SIG-M5 (cell line): Measurements from ENCODE around the gene EFHC1.

Experiments
- DNase-seq: peaks from one replicate; lab custom pipeline; 2025; lab: John Stamatoyannopoulos, UW

Gene EFHC1

DNA sequence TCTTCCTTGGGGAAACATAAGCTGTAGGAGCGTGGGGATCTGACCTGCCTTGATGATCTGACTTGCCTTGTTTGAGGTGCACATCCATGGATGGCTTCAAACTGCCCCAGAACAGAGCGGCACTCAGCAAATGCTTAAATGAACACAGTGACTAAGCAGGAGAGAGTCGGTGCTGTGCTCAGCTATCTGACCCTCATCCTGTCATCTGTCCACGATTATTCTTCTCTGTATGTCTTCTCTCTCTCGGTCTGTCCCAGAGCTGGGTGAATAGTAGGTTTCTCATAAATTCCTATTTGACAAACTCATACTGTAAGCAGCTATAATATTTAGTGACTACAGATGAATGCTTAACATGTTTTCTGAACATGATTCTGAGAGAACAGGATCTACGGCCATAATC is 119.5 kb downstream of the EFHC1 start:
- no peak for DNase-seq

GRCh38 chr6:52540286-52540902 is 120.3 kb downstream of the EFHC1 start:
- DNase-seq, result no peak

GRCh38 chr6:52541135-52541534 is 121.0 kb downstream of the EFHC1 start:
- no peak for DNase-seq

DNA sequence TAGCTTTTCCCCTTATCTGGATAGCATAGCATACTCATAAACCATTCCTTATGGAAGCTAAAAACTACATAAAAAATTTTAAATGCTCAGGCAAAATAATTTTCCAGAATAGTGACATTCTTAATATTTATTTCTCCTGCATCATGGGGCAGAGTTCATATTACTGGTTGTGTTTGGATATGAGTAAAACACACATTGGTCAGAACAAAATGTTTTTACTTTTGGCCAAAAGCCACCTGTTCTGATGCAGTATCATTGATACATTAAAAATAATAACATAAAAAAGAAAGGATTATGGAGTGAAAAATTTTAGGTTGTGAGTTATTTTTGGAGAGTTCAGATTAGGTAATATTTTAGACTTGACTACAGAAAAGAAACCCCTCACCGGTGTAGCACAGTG is 123.1 kb downstream of the EFHC1 start:
- DNase-seq, result no peak

- no peak for DNase-seq
Observed at GRCh38 chr6:52543729-52544601, 123.8 kb downstream of the EFHC1 start.

DNA sequence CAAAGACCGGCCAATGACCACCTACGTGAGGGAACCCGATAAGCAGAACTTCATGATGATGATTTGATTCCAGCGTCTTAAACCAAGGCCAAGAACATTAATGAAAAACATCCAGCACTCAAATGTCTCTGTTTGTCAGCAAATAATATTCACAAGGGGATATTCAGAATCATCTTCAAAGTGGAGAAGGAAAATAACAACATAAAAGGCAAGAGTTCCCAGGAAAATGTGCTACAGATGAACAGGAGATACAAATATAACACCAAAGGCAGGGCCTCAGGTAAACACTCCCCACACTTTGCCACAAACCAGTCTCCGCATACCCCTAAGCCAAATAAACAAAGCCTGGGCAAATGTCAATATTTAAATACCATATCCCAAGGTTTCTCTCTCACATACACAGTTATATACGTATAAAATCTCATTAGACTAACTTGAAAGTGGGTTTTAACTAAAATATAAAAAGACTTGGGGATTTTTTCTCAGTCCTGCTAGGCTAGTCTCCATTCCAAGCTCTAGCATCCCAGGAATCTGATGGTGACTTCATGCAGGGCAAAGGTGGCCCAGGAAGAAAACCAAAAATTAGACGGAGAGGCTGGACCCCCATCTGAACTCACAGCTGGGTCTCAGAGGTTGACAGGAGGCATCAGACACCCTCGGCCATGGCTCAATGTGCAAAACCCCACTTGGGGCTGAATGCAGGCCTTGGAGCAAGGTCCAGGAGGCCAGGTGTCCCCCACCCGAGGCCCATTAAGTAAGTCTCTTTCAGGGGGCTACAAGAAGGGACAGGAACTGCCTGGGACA is 124.7 kb downstream of the EFHC1 start:
- DNase-seq, result no peak

- no peak for DNase-seq
Observed at GRCh38 chr6:52545406-52546119, 125.4 kb downstream of the EFHC1 start.

- DNase-seq, result no peak
Observed at GRCh38 chr6:52546192-52546591, 126.0 kb downstream of the EFHC1 start.

DNA sequence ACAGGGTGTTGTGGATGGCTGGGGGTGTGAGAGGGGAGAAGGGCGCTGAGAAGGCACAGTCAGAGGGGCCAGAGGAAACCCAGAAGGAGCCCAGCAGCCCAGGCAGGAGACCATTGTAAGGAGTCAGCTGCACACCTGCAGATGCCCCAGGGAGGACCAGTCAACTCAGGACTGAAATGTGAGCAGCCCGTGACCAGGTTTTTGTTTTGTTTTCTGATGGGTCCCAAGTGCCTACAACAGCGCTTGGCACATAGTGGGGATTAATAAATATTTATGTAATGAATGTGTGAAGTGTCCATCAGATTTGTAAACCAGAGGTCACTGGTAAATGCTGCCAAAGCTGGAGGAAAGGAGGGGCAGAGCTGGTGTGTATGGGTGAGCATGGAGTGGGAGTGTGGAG is 126.5 kb downstream of the EFHC1 start:
- no peak for DNase-seq

GRCh38 chr6:52547647-52548352 is 127.7 kb downstream of the EFHC1 start:
- no peak for DNase-seq

DNA sequence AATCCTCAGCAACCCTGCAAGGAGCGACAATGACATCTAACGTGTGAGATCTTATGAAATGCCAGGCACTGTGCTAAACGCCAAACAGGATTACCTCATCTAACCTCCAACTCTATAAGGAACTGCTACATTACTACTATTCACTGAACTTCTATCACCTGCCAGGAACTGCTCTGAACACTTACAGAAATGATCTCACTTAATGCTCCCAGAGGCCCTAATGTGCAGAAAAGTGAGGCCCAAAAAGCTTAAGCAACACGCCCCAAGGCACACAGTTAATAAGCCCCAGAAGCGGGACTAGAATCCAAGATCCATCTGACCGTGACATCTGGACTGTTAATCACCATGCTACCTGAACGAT is 128.2 kb downstream of the EFHC1 start:
- no peak for DNase-seq

GRCh38 chr6:52548999-52549398 is 128.9 kb downstream of the EFHC1 start:
- DNase-seq, result no peak

DNA sequence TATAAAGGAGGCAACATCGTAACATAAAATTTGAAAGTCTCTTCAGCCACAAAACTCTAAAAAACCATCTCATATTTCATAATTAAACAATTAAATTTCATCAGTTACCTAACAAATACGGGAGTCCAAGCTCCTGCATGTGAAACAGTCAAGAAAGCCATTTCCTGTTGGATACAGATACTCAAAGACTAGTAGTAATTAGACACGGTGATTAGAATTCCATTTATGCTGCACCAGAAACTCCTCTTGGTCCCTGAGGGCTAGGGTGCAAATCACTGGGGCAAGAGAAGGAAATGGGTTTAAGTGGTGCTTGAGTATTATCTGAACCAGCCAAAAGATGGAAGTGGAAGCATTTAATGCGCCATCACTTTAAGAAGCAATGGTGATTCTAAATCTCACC is 129.3 kb downstream of the EFHC1 start:
- no peak for DNase-seq

GRCh38 chr6:52550014-52550575 is 130.0 kb downstream of the EFHC1 start:
- no peak for DNase-seq

GRCh38 chr6:52550870-52551269 is 130.7 kb downstream of the EFHC1 start:
- DNase-seq, result no peak

DNA sequence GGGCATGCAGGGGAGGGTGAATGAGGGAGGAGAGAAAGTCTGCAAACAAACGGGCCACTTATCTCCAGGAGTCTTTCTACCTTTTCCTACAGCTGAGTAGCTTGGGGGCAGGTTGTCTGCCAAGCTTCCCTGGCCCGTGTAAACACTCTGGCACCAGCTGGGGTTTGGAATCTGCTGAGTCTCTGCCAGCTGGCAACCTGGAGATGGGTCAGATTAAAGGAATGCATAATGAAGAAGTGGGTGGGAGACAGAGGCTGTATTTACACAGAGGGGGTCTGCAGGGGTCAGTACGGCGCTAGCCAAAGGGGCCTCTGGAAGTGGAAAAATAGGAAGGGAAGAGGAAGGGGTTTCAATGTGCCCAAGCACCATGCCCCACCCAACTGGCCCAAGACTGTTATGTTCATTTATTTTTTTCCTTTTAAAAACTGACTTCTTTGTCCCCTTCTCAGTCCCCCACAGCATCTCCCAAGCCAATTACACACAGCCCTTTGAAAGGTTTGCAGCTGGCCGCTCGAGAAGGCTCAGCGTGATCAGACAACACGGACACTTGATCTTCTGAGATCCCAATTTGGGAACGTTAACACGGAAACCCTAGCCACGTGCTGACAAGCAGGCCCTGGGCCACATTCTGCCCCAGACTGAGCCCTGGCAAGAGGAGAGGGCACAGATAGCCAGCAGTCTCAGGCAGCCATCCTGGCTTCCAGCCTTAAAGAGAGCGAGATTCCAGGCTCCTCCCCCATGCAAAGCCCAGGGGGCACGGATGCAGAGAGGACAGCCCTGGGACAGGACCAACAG is 131.5 kb downstream of the EFHC1 start:
- DNase-seq, result no peak

- DNase-seq, result no peak
Observed at GRCh38 chr6:52552278-52552643, 132.1 kb downstream of the EFHC1 start.

DNA sequence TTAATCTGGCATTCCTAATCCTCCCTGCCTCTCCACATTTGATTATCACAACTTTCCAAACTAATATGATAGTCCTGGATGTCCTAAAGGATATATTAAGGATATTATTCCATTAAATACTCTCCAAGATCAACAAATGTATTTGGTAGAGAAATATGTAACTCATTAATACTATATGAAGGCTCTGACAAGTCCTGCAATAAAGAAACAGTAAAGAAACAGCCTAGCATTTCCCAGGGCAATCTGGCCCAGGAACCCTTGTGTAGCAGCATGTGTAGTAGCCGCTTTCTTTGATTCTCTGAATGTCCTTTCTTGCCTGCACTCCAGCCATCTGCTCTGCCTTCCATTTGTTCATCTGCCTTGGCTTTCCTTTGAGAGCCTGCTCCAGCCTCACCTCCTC is 133.0 kb downstream of the EFHC1 start:
- no peak for DNase-seq

DNA sequence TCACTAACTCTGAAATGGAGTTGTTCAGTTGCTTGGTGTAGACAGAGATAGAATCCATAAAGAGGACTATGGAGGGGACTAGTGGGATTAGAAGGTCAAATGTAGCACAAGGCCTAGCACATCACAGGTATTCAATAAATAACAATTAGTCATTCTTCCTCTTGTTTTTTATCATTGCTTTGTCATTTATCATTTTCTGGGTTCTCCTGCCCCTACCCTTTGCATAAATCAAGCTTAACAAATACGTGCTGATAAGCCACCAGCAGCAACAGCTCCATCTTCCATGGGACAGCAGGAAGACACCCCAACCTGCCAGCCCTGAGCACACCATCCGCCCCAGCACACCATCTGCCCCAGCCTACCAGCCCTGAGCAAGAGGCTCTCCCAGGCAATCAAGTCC is 133.6 kb downstream of the EFHC1 start:
- DNase-seq, result no peak

DNA sequence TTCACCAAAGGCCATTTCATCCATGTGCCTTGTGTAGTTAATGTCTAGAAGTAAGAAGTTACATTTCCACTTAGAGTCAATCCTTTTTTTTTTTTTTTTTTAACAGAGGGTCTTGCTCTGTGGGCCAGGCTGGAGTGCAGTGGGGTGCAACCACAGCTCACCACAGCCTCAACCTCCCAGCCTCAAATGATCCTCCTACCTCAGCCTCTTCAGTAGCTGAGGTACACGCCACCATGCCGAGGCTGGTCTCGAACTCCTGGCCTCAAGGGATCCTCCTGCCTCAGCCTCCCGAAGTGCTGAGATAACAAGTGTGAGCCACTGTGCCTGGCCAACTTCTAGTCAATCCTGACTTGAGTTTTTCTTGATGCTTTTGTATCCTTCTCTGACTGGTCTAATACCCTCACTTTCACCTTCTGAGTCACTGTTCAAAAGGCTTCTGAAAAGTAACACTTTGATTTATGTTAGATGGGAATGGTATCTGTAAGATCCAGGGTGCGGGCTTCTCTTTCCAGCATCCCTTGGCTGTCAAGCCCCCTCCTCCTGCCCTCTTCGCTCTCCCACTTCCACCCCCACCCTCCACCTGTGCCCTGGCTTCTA is 134.6 kb downstream of the EFHC1 start:
- no peak for DNase-seq
